HCT116 (cell line): ENCODE results near the gene COASY. TPM values are rescaled to one million over a fixed set of nuclear protein-coding genes. Genes with fewer than 3 reads are reported as not detected.
"Not testable (repeated sequence)": the region's sequence is repeated elsewhere in the genome, so short reads cannot be mapped to it uniquely, and the experiment has no call there.

Experiments used
- ATAC-seq: fragments of 200-7000 bp; cut with Tn5 transposase; 2 replicates; pipeline ENCODE4 v1.9.1; 2020; ENCODE audit warnings: mild to moderate bottlenecking, moderate library complexity
- BruUV-seq: library from RNA; stranded (reverse); fragments of 400-500 nt; replicated peaks from 2 replicates; lab custom pipeline; 2021; lab: Mats Ljungman, UMichigan
- CTCF ChIA-PET: fragments of 300-600 bp; sonication (Branson Sonifier 250); formaldehyde crosslinking; loops from one replicate; lab custom pipeline; 2021; ENCODE audit warnings: antibody characterized with exemption; lab: Charles Lee
- POLR2A ChIA-PET: fragments of 300-600, 350-600 bp; sonication (Branson Sonifier 250); formaldehyde crosslinking; loops from one replicate; lab custom pipeline; 2021; ENCODE audit warnings: antibody characterized with exemption; lab: Charles Lee
- RAD21 ChIA-PET, 2 experiments: fragments of 300-600 bp; sonication (Branson Sonifier 250); formaldehyde crosslinking; loops; one replicate each; lab custom pipeline; 2023; ENCODE audit warnings: low total read pairs in 2 of 2; ENCODE audit not compliant: uncharacterized antibody in 2 of 2, unreplicated experiment in 2 of 2, low non-redundant PET in 1 of 2; lab: Charles Lee
- DNase-seq: peaks from one replicate; pipeline ENCODE4 v3.0.0-alpha.2; 2010; ENCODE audit warnings: low read depth, low spot score
- H2AFZ ChIP-seq: fragments of 200-600 bp; shearing (Covaris generic), sonication (generic); 2 replicates; pipeline ENCODE4 v1.6.1; 2017; ENCODE audit warnings: low read depth, mixed run types, mixed read lengths, antibody characterized with exemption, low read length; ENCODE audit not compliant: poor library complexity, severe bottlenecking
- H3K27ac ChIP-seq: 2 replicates; pipeline ENCODE4 v1.5.1; 2012; ENCODE audit warnings: low read depth, low read length
- H3K27me3 ChIP-seq: fragments of 200-600 bp; sonication (generic); 2 replicates; pipeline ENCODE4 v1.6.1; 2016; ENCODE audit warnings: mixed run types, low read length, mixed read lengths; ENCODE audit not compliant: insufficient read depth
- H3K36me3 ChIP-seq, 2 experiments: fragments of 200-500 bp in 1 of 2; fragments of 200-600 bp in 1 of 2; sonication (Bioruptor generic) in 1 of 2; sonication (generic) in 1 of 2; 2 replicates each; pipeline versions ENCODE4 v1.5.1 to v1.6.1; 2014 to 2016; ENCODE audit warnings: low read length in 2 of 2, inconsistent platforms in 1 of 2, mixed read lengths in 1 of 2, mixed run types in 1 of 2; ENCODE audit not compliant: insufficient read depth in 2 of 2, control insufficient read depth in 1 of 2
- H3K4me1 ChIP-seq, 2 experiments: fragments of 200-600 bp in 1 of 2; sonication (generic) in 1 of 2; 2 replicates each; pipeline versions ENCODE4 v1.5.1 to v1.6.1; 2012 to 2017; ENCODE audit warnings: low read length in 2 of 2, inconsistent platforms in 1 of 2, mild to moderate bottlenecking in 1 of 2, mixed read lengths in 1 of 2, mixed run types in 1 of 2, moderate library complexity in 1 of 2; ENCODE audit not compliant: insufficient read depth in 2 of 2, control insufficient read depth in 1 of 2
- H3K4me2 ChIP-seq: fragments of 200-600 bp; sonication (generic); 2 replicates; pipeline ENCODE4 v1.6.1; 2017; ENCODE audit warnings: mixed run types, low read length, mixed read lengths
- H3K4me3 ChIP-seq, 2 experiments: fragments of 200-600 bp in 1 of 2; sonication (generic) in 1 of 2; replicated peaks in 1 of 2; 2 replicates each; pipeline ENCODE4 v1.5.1; 2011 to 2016; ENCODE audit warnings: low read length in 2 of 2, control low read depth in 1 of 2, low read depth in 1 of 2, mild to moderate bottlenecking in 1 of 2, mixed read lengths in 1 of 2, mixed run types in 1 of 2
- H3K79me2 ChIP-seq: fragments of 200-600 bp; sonication (generic); 2 replicates; pipeline ENCODE4 v1.6.1; 2017; ENCODE audit warnings: mild to moderate bottlenecking, mixed run types, low read length, moderate library complexity, mixed read lengths; ENCODE audit not compliant: insufficient read depth
- H3K9ac ChIP-seq: fragments of 200-600 bp; sonication (generic); 2 replicates; pipeline ENCODE4 v1.6.1; 2016; ENCODE audit warnings: low read length, mixed read lengths
- H3K9me2 ChIP-seq: fragments of 200-600 bp; sonication (generic), shearing (Covaris generic); 2 replicates; pipeline ENCODE4 v1.6.1; 2017; ENCODE audit warnings: mixed run types, mild to moderate bottlenecking, moderate library complexity; ENCODE audit not compliant: insufficient read depth
- H3K9me3 ChIP-seq, 2 experiments: fragments of 200-500 bp in 1 of 2; fragments of 200-600 bp in 1 of 2; sonication (Bioruptor generic) in 1 of 2; sonication (generic) in 1 of 2; 2 replicates each; pipeline ENCODE4 v1.6.1; 2014 to 2017; ENCODE audit warnings: low read length in 2 of 2, mixed read lengths in 2 of 2, inconsistent platforms in 1 of 2, low read depth in 1 of 2, mild to moderate bottlenecking in 1 of 2, mixed run types in 1 of 2, moderate library complexity in 1 of 2; ENCODE audit not compliant: control insufficient read depth in 1 of 2, insufficient read depth in 1 of 2
- H4K20me1 ChIP-seq: fragments of 200-600 bp; sonication (generic), shearing (Covaris generic); 2 replicates; pipeline ENCODE4 v1.6.1; 2017; ENCODE audit warnings: mixed run types, mild to moderate bottlenecking, moderate library complexity; ENCODE audit not compliant: insufficient read depth
- CEBPB ChIP-seq: IDR thresholded peaks from 2 replicates; pipeline ENCODE4 v1.6.1; 2012; ENCODE audit warnings: low read depth
- EZH2 ChIP-seq: fragments of 200-600 bp; sonication (generic); IDR thresholded peaks from 2 replicates; pipeline ENCODE4 v1.6.1; 2017; ENCODE audit warnings: antibody characterized with exemption, mixed run types
- RAD21 ChIP-seq: IDR thresholded peaks from 2 replicates; pipeline ENCODE4 v1.6.1; 2012; ENCODE audit warnings: low read depth, mild to moderate bottlenecking
- SP1 ChIP-seq: IDR thresholded peaks from 2 replicates; pipeline ENCODE4 v1.6.1; 2012; ENCODE audit warnings: low read depth
- TCF7L2 ChIP-seq: IDR thresholded peaks from 2 replicates; pipeline ENCODE4 v1.7.0; 2011; ENCODE audit warnings: borderline replicate concordance, inconsistent platforms; ENCODE audit not compliant: insufficient read depth, insufficient read length; ENCODE audit errors: extremely low read depth
- YY1 ChIP-seq: IDR thresholded peaks from 2 replicates; pipeline ENCODE4 v1.6.1; 2011; ENCODE audit warnings: low read length, low read depth, moderate library complexity, mild to moderate bottlenecking; ENCODE audit not compliant: insufficient replicate concordance; ENCODE audit errors: extremely low read depth
- ZBTB33 ChIP-seq: IDR thresholded peaks from 2 replicates; pipeline ENCODE4 v1.6.1; 2011; ENCODE audit warnings: mild to moderate bottlenecking, low read length, moderate library complexity; ENCODE audit not compliant: insufficient replicate concordance; ENCODE audit errors: extremely low read depth
- ZFX ChIP-seq: fragments of 450-650 bp; IDR thresholded peaks from 2 replicates; pipeline ENCODE4 v1.6.1; 2017
- intact Hi-C: fragments of 100-400 bp; cut with micrococcal nuclease; formaldehyde crosslinking; loops from 2 replicates; pipeline ENCODE4 v1.10.0; 2022
- total RNA-seq: library from RNA; stranded (reverse); gene quantifications from one replicate; pipeline ENCODE4 v1.2.1, GENCODE V29; 2021; ENCODE audit not compliant: unreplicated experiment
- TF ChIP-seq, protein P1 (sequence below), 3 experiments: fragments of 200-600 bp in 1 of 3; sonication (generic) in 1 of 3; IDR thresholded peaks in 2 of 3; conservative IDR thresholded peaks in 1 of 3; 2 replicates each; pipeline ENCODE4 v1.5.1; 2012 to 2017; ENCODE audit warnings: low read depth in 2 of 3, low read length in 2 of 3, antibody characterized with exemption in 1 of 3, borderline replicate concordance in 1 of 3, control low read depth in 1 of 3, mild to moderate bottlenecking in 1 of 3, mixed read lengths in 1 of 3, mixed run types in 1 of 3, moderate library complexity in 1 of 3; ENCODE audit not compliant: insufficient read depth in 1 of 3
- TF ChIP-seq, protein P2 (sequence below): IDR thresholded peaks from 2 replicates; pipeline ENCODE4 v1.6.1; 2012
- TF ChIP-seq, protein P3 (sequence below): IDR thresholded peaks from 2 replicates; pipeline ENCODE4 v1.6.1; 2012

The COASY gene
- total RNA-seq, 1 experiment from 2014 or later, result 137 TPM

- Histone ChIP-seq H3K4me1 (peaks cover 13 to 39% of the 10 kb centered on the region in 2 experiments), H3K79me2 (peaks cover 17% of the 10 kb centered on the region; the same call in 1 of the 2 replicates), H3K4me2 (peak overlapping the region; percentile 86)
- BruUV-seq, H4K20me1 ChIP-seq, H3K9ac ChIP-seq, H3K36me3 ChIP-seq, DNase-seq, H3K27ac ChIP-seq, H3K4me3 ChIP-seq, H3K27me3 ChIP-seq, H3K9me3 ChIP-seq, RAD21 ChIA-PET, intact Hi-C loops, H2AFZ ChIP-seq, CTCF ChIA-PET, H3K9me2 ChIP-seq: not testable (repeated sequence)
- peak; percentile 68 for ATAC-seq
- TF ChIP-seq, protein P1, sequence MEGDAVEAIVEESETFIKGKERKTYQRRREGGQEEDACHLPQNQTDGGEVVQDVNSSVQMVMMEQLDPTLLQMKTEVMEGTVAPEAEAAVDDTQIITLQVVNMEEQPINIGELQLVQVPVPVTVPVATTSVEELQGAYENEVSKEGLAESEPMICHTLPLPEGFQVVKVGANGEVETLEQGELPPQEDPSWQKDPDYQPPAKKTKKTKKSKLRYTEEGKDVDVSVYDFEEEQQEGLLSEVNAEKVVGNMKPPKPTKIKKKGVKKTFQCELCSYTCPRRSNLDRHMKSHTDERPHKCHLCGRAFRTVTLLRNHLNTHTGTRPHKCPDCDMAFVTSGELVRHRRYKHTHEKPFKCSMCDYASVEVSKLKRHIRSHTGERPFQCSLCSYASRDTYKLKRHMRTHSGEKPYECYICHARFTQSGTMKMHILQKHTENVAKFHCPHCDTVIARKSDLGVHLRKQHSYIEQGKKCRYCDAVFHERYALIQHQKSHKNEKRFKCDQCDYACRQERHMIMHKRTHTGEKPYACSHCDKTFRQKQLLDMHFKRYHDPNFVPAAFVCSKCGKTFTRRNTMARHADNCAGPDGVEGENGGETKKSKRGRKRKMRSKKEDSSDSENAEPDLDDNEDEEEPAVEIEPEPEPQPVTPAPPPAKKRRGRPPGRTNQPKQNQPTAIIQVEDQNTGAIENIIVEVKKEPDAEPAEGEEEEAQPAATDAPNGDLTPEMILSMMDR (IDR thresholded peaks at IDR 0.05 in 2 of 3, conservative IDR thresholded peaks at IDR 0.05 in 1 of 3; ENCODE audit: borderline replicate concordance in 1 of 3, insufficient read depth in 1 of 3, low read depth in 2 of 3, low read length in 2 of 3), result peak in 2 of 3 experiments; percentile 41 to 45; a peak in 4 of 6 replicates
- POLR2A ChIA-PET, result interaction anchor here (1.6 kb wide), 1 partner anchor 133 kb away, joined by 3 read pairs; the partner anchor contains the start of gene CAVIN1
These were observed 5.9 kb upstream of the COASY start for GRCh38 chr17:42555961-42556617.

GRCh38 chr17:42559075-42559474 lies 2.9 kb upstream of the COASY start:
- H3K27ac ChIP-seq, result no peak overlapping the region
- RAD21 ChIA-PET, result no interaction called here
- no peak for TF ChIP-seq ZBTB33
- no peak for TF ChIP-seq ZFX
- TF ChIP-seq CEBPB, result no peak
- TF ChIP-seq, protein P2, sequence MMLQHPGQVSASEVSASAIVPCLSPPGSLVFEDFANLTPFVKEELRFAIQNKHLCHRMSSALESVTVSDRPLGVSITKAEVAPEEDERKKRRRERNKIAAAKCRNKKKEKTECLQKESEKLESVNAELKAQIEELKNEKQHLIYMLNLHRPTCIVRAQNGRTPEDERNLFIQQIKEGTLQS, result no peak
- TF ChIP-seq EZH2, result no peak
- TF ChIP-seq, protein P3, sequence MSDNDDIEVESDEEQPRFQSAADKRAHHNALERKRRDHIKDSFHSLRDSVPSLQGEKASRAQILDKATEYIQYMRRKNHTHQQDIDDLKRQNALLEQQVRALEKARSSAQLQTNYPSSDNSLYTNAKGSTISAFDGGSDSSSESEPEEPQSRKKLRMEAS, result no peak
- TF ChIP-seq RAD21, result no peak
- no peak for TF ChIP-seq SP1
- no peak for TF ChIP-seq TCF7L2
- no peak for TF ChIP-seq YY1

More at GRCh38 chr17:42559075-42559474, 2.9 kb upstream of the COASY start:
- Histone ChIP-seq H3K9ac (peak overlapping the region; percentile 9; the same call in 1 of the 2 replicates), H3K27me3 (no peaks in the 10 kb centered on the region), H4K20me1 (no peaks in the 10 kb centered on the region), H3K4me2 (peak overlapping the region; percentile 28; the same call in 1 of the 2 replicates), H3K9me2 (no peaks in the 10 kb centered on the region), H3K36me3 (peaks cover 0 to 1% of the 10 kb centered on the region in 2 experiments; a peak in 2 of 4 replicates), H3K9me3 (no peaks in the 10 kb centered on the region), H2AFZ (no peak overlapping the region), H3K79me2 (peaks cover 29% of the 10 kb centered on the region), H3K4me1 (peaks cover 27 to 49% of the 10 kb centered on the region in 2 experiments), H3K4me3 (no peak overlapping the region)
- intact Hi-C loops, result no loop called here
- ChIA-PET POLR2A (no interaction called here), CTCF (no interaction called here)
- ATAC-seq, result no peak
- BruUV-seq, result no TSS peak
- DNase-seq, result no peak
